Measurements from ENCODE around the gene METAP1.
"Not testable (repeated sequence)": the region's sequence is repeated elsewhere in the genome, so short reads cannot be mapped to it uniquely, and the experiment has no call there.

METAP1 gene

GRCh38 chr4:99090481-99091215 is 95.1 kb downstream of the METAP1 start:
- Histone ChIP-seq H3K36me3 (ENCODE audit: control insufficient read depth, low read length) (peaks cover 5% of the 10 kb centered on the region; the same call in 1 of the 2 replicates), H3K4me2 (ENCODE audit: low read length) (peak overlapping the region; percentile 16), H3K27ac (ENCODE audit: low read depth, low read length) (no peak overlapping the region), H3K79me2 (ENCODE audit: control insufficient read depth, low read length) (peaks cover 41% of the 10 kb centered on the region), H3K9me3 (ENCODE audit: control insufficient read depth, insufficient read depth, low read length) (no peaks in the 10 kb centered on the region), H3K4me1 (ENCODE audit: control insufficient read depth, low read length) (peaks cover 15% of the 10 kb centered on the region), H4K20me1 (ENCODE audit: control insufficient read depth, insufficient read depth, low read depth, low read length) (no peaks in the 10 kb centered on the region), H3K4me3 (ENCODE audit: low read length) (no peak overlapping the region), H3F3A (ENCODE audit: control insufficient read depth, insufficient read depth) (no peaks in the 10 kb centered on the region; the same call in 1 of the 2 replicates), H3K27me3 (ENCODE audit: control insufficient read depth, low read length) (no peaks in the 10 kb centered on the region), H3K9me2 (replicated peaks; ENCODE audit: control insufficient read depth, low read length) (no peaks in the 10 kb centered on the region)
- TF ChIP-seq EZH2phosphoT487 (IDR thresholded peaks at IDR 0.05; ENCODE audit: borderline replicate concordance, low read length): no peak
- TF ChIP-seq, protein P1, sequence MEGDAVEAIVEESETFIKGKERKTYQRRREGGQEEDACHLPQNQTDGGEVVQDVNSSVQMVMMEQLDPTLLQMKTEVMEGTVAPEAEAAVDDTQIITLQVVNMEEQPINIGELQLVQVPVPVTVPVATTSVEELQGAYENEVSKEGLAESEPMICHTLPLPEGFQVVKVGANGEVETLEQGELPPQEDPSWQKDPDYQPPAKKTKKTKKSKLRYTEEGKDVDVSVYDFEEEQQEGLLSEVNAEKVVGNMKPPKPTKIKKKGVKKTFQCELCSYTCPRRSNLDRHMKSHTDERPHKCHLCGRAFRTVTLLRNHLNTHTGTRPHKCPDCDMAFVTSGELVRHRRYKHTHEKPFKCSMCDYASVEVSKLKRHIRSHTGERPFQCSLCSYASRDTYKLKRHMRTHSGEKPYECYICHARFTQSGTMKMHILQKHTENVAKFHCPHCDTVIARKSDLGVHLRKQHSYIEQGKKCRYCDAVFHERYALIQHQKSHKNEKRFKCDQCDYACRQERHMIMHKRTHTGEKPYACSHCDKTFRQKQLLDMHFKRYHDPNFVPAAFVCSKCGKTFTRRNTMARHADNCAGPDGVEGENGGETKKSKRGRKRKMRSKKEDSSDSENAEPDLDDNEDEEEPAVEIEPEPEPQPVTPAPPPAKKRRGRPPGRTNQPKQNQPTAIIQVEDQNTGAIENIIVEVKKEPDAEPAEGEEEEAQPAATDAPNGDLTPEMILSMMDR (IDR thresholded peaks at IDR 0.05; ENCODE audit: low read depth, low read length, poor library complexity, severe bottlenecking): no peak

- H3K9me2 ChIP-seq (replicated peaks; ENCODE audit: control insufficient read depth, low read length): no peaks in the 10 kb centered on the region
- H3K4me3 ChIP-seq (ENCODE audit: low read length): no peak overlapping the region
- no peaks in the 10 kb centered on the region for H3K27me3 ChIP-seq (ENCODE audit: control insufficient read depth, low read length)
- H3K9me3 ChIP-seq (ENCODE audit: control insufficient read depth, insufficient read depth, low read length): no peaks in the 10 kb centered on the region
- H3K79me2 ChIP-seq (ENCODE audit: control insufficient read depth, low read length): peaks cover 36% of the 10 kb centered on the region
- no peak overlapping the region for H3K27ac ChIP-seq (ENCODE audit: low read depth, low read length)
- H3K4me2 ChIP-seq (ENCODE audit: low read length): peak overlapping the region; percentile 16; the same call in 1 of the 2 replicates
- H4K20me1 ChIP-seq (ENCODE audit: control insufficient read depth, insufficient read depth, low read depth, low read length): no peaks in the 10 kb centered on the region
- peaks cover 2% of the 10 kb centered on the region; the same call in 1 of the 2 replicates for H3K36me3 ChIP-seq (ENCODE audit: control insufficient read depth, low read length)
- TF ChIP-seq, protein P1 (IDR thresholded peaks at IDR 0.05; ENCODE audit: low read depth, low read length, poor library complexity, severe bottlenecking): no peak
- no peak for TF ChIP-seq EZH2phosphoT487 (IDR thresholded peaks at IDR 0.05; ENCODE audit: borderline replicate concordance, low read length)
- H3F3A ChIP-seq (ENCODE audit: control insufficient read depth, insufficient read depth): no peaks in the 10 kb centered on the region; the same call in 1 of the 2 replicates
- peaks cover 15% of the 10 kb centered on the region for H3K4me1 ChIP-seq (ENCODE audit: control insufficient read depth, low read length)
Observed at GRCh38 chr4:99091216-99091575, 95.7 kb downstream of the METAP1 start.

- not testable (repeated sequence) for H3F3A ChIP-seq (ENCODE audit: control insufficient read depth, insufficient read depth); H3K27ac ChIP-seq (ENCODE audit: low read depth, low read length); H4K20me1 ChIP-seq (ENCODE audit: control insufficient read depth, insufficient read depth, low read depth, low read length); H3K9me3 ChIP-seq (ENCODE audit: control insufficient read depth, insufficient read depth, low read length); H3K4me3 ChIP-seq (ENCODE audit: low read length); H3K27me3 ChIP-seq (ENCODE audit: control insufficient read depth, low read length); H3K36me3 ChIP-seq (ENCODE audit: control insufficient read depth, low read length); H3K9me2 ChIP-seq (replicated peaks; ENCODE audit: control insufficient read depth, low read length); H3K4me2 ChIP-seq (ENCODE audit: low read length)
- Histone ChIP-seq H3K4me1 (ENCODE audit: control insufficient read depth, low read length) (peaks cover 15% of the 10 kb centered on the region), H3K79me2 (ENCODE audit: control insufficient read depth, low read length) (peaks cover 30% of the 10 kb centered on the region)
Observed at GRCh38 chr4:99091841-99092240, 96.3 kb downstream of the METAP1 start.

DNA sequence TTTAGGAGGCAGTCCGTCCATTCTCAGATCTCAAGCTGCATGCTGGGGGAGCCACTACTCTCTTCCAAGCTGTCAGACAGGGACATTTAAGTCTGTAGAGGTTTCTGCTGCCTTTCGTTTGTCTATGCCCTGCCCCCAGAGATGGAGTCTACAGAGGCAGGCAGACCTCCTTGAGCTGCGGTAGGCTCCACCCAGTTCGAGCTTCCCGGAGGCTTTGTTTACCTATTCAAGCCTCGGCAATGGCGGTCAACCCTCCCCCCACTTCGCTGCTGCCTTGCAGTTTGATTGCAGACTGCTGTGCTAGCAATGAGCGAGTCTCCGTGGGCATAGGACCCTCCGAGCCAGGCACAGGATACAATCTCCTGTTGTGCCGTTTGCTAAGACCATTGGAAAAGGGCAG is 103.8 kb downstream of the METAP1 start:
- TF ChIP-seq, protein P1 (IDR thresholded peaks at IDR 0.05; ENCODE audit: low read depth, low read length, poor library complexity, severe bottlenecking): no peak
- no peak for TF ChIP-seq EZH2phosphoT487 (IDR thresholded peaks at IDR 0.05; ENCODE audit: borderline replicate concordance, low read length)
- Histone ChIP-seq H4K20me1 (ENCODE audit: control insufficient read depth, insufficient read depth, low read depth, low read length) (no peaks in the 10 kb centered on the region), H3K4me2 (ENCODE audit: low read length) (no peak overlapping the region), H3K36me3 (ENCODE audit: control insufficient read depth, low read length) (no peaks in the 10 kb centered on the region), H3K9me3 (ENCODE audit: control insufficient read depth, insufficient read depth, low read length) (no peaks in the 10 kb centered on the region), H3K4me1 (ENCODE audit: control insufficient read depth, low read length) (no peaks in the 10 kb centered on the region), H3F3A (ENCODE audit: control insufficient read depth, insufficient read depth) (no peaks in the 10 kb centered on the region), H3K27me3 (ENCODE audit: control insufficient read depth, low read length) (no peaks in the 10 kb centered on the region), H3K79me2 (ENCODE audit: control insufficient read depth, low read length) (no peaks in the 10 kb centered on the region), H3K27ac (ENCODE audit: low read depth, low read length) (no peak overlapping the region), H3K4me3 (ENCODE audit: low read length) (no peak overlapping the region), H3K9me2 (replicated peaks; ENCODE audit: control insufficient read depth, low read length) (no peaks in the 10 kb centered on the region)

- not testable (repeated sequence) for H3K27ac ChIP-seq (ENCODE audit: low read depth, low read length); H3F3A ChIP-seq (ENCODE audit: control insufficient read depth, insufficient read depth); H3K4me3 ChIP-seq (ENCODE audit: low read length); H3K36me3 ChIP-seq (ENCODE audit: control insufficient read depth, low read length); H3K4me1 ChIP-seq (ENCODE audit: control insufficient read depth, low read length); H3K27me3 ChIP-seq (ENCODE audit: control insufficient read depth, low read length); H4K20me1 ChIP-seq (ENCODE audit: control insufficient read depth, insufficient read depth, low read depth, low read length); H3K4me2 ChIP-seq (ENCODE audit: low read length); H3K79me2 ChIP-seq (ENCODE audit: control insufficient read depth, low read length); H3K9me3 ChIP-seq (ENCODE audit: control insufficient read depth, insufficient read depth, low read length); H3K9me2 ChIP-seq (replicated peaks; ENCODE audit: control insufficient read depth, low read length)
Observed at GRCh38 chr4:99099814-99100213, 104.3 kb downstream of the METAP1 start.

Measured in DOHH2 (cell line).